NT2/D1 (cell line): ENCODE results near the gene FHOD3.

Experiments used
- SUZ12 ChIP-seq: IDR thresholded peaks from 2 replicates; pipeline ENCODE4 v1.6.1; 2011; ENCODE audit not compliant: insufficient read length, insufficient read depth; ENCODE audit errors: extremely low read depth
- YY1 ChIP-seq: IDR thresholded peaks from 2 replicates; pipeline ENCODE4 v1.6.1; 2011; ENCODE audit not compliant: insufficient read length, insufficient read depth
- ZNF274 ChIP-seq: IDR thresholded peaks from 2 replicates; pipeline ENCODE4 v1.6.1; 2011; ENCODE audit warnings: mild to moderate bottlenecking, low read depth, low read length

DNA sequence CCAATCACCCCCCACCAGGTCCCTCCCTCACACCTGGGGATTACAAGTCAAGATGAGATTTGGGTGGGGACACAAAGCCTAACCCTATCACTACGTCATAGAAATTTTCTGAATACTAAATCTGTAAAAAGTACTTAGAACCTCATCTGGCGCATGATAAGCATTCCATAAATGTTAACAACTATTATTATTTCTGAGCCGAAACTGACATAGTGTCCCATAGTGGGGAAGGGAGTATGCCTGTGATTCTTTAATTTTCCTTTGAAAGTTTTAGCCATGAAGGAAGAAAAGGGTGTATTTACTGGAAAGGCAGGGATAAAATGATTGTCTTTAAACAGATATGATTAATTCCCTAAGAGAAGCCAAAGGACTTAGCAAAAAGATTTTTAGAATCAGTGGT lies 71.4 kb downstream of the FHOD3 start:
- TF ChIP-seq YY1 (no peak), ZNF274 (no peak), SUZ12 (no peak)
